Measurements from ENCODE around the gene GJA4.

The GJA4 gene

GRCh38 chr1:34829250-34829649 lies 36.5 kb downstream of the GJA4 start:
- no peak for DNase-seq (ENCODE audit: low read depth)
- TF ChIP-seq CTCF (IDR thresholded peaks at IDR 0.05; ENCODE audit: insufficient read depth, low read depth, low read length, missing control alignments), result no peak

GRCh38 chr1:34831721-34832246 lies 39.0 kb downstream of the GJA4 start:
- no peak for DNase-seq (ENCODE audit: low read depth)
- H3K4me3 ChIP-seq (ENCODE audit: low read depth, low read length), result no peak overlapping the region
- TF ChIP-seq CTCF (IDR thresholded peaks at IDR 0.05; ENCODE audit: insufficient read depth, low read depth, low read length, missing control alignments), result no peak

More at GRCh38 chr1:34829250-34829649, 36.5 kb downstream of the GJA4 start:
- no peak overlapping the region for H3K4me3 ChIP-seq (ENCODE audit: low read depth, low read length)

- H3K4me3 ChIP-seq (ENCODE audit: low read depth, low read length), result no peak overlapping the region
- DNase-seq (ENCODE audit: low read depth), result no peak
- TF ChIP-seq CTCF (IDR thresholded peaks at IDR 0.05; ENCODE audit: insufficient read depth, low read depth, low read length, missing control alignments), result no peak
Observed at GRCh38 chr1:34833711-34834110, 40.9 kb downstream of the GJA4 start.

- H3K4me3 ChIP-seq (ENCODE audit: low read depth, low read length), result no peak overlapping the region
- no peak for TF ChIP-seq CTCF (IDR thresholded peaks at IDR 0.05; ENCODE audit: insufficient read depth, low read depth, low read length, missing control alignments)
- DNase-seq (ENCODE audit: low read depth), result no peak
Observed at GRCh38 chr1:34839526-34840305, 46.9 kb downstream of the GJA4 start.

- no peak for TF ChIP-seq CTCF (IDR thresholded peaks at IDR 0.05; ENCODE audit: insufficient read depth, low read depth, low read length, missing control alignments)
- H3K4me3 ChIP-seq (ENCODE audit: low read depth, low read length), result no peak overlapping the region
- no peak for DNase-seq (ENCODE audit: low read depth)
Observed at GRCh38 chr1:34840426-34840825, 47.6 kb downstream of the GJA4 start.

- no peak for TF ChIP-seq CTCF (IDR thresholded peaks at IDR 0.05; ENCODE audit: insufficient read depth, low read depth, low read length, missing control alignments)
- H3K4me3 ChIP-seq (ENCODE audit: low read depth, low read length), result no peak overlapping the region
- no peak for DNase-seq (ENCODE audit: low read depth)
Observed at GRCh38 chr1:34842073-34842472, 49.3 kb downstream of the GJA4 start.

Data from GM12865 (cell line).